Activated CD8-positive, alpha-beta memory T cell treated with anti-CD3 and anti-CD28 coated beads for 36 hours (primary cell): ENCODE results near the gene ITSN1. TPM values are rescaled to one million over a fixed set of nuclear protein-coding genes. Genes with fewer than 3 reads are reported as not detected.
"Not testable (repeated sequence)": the region's sequence is repeated elsewhere in the genome, so short reads cannot be mapped to it uniquely, and the experiment has no call there.

Experiments used
- CTCF ChIA-PET: fragments of 350-600 bp; sonication (Branson Sonifier 250); formaldehyde crosslinking; loops from one replicate; lab custom pipeline; 2021; ENCODE audit warnings: antibody characterized with exemption; lab: Charles Lee
- POLR2A ChIA-PET: fragments of 350-600 bp; sonication (Branson Sonifier 250); formaldehyde crosslinking; loops from one replicate; lab custom pipeline; 2021; ENCODE audit warnings: antibody characterized with exemption; lab: Charles Lee
- total RNA-seq, 2 experiments: library from RNA; stranded (reverse); gene quantifications; one replicate each; pipeline ENCODE4 v1.2.3, GENCODE V29; 2021

The ITSN1 gene
- total RNA-seq, 2 experiments from 2014 or later: 4.8 TPM

- CTCF ChIA-PET: no interaction called here
- POLR2A ChIA-PET: no interaction called here
These were observed 203.8 kb downstream of the ITSN1 start for GRCh38 chr21:33846141-33846540.

- CTCF ChIA-PET: no interaction called here
- POLR2A ChIA-PET: no interaction called here
These were observed 205.4 kb downstream of the ITSN1 start for GRCh38 chr21:33847588-33848248.

- POLR2A ChIA-PET: no interaction called here
These were observed 206.1 kb downstream of the ITSN1 start for GRCh38 chr21:33848249-33848953.

GRCh38 chr21:33849834-33850233, 207.5 kb downstream of the ITSN1 start:
- POLR2A ChIA-PET: no interaction called here

More at GRCh38 chr21:33848249-33848953, 206.1 kb downstream of the ITSN1 start:
- CTCF ChIA-PET: interaction anchor here (1.2 kb wide), 1 partner anchor 16 kb away, joined by 5 read pairs; no protein-coding TSS in a partner anchor

GRCh38 chr21:33850401-33850800, 208.1 kb downstream of the ITSN1 start:
- ChIA-PET CTCF (no interaction called here), POLR2A (no interaction called here)

More at GRCh38 chr21:33849834-33850233, 207.5 kb downstream of the ITSN1 start:
- CTCF ChIA-PET: no interaction called here

GRCh38 chr21:33850985-33851384, 208.7 kb downstream of the ITSN1 start:
- ChIA-PET CTCF (no interaction called here), POLR2A (no interaction called here)

- POLR2A ChIA-PET: no interaction called here
- CTCF ChIA-PET: no interaction called here
These were observed 210.2 kb downstream of the ITSN1 start for GRCh38 chr21:33852485-33852884.

- ChIA-PET POLR2A (no interaction called here), CTCF (no interaction called here)
These were observed 212.3 kb downstream of the ITSN1 start for GRCh38 chr21:33854604-33855003.

GRCh38 chr21:33855190-33855589, 212.9 kb downstream of the ITSN1 start:
- ChIA-PET CTCF (interaction anchor here (0.6 kb wide), 1 partner anchor 483 kb away, joined by 5 read pairs; no protein-coding TSS in a partner anchor), POLR2A (no interaction called here)

- POLR2A ChIA-PET: no interaction called here
- CTCF ChIA-PET: no interaction called here
These were observed 214.7 kb downstream of the ITSN1 start for GRCh38 chr21:33856893-33857527.

- POLR2A ChIA-PET: no interaction called here
These were observed 215.8 kb downstream of the ITSN1 start for GRCh38 chr21:33857846-33858666.

GRCh38 chr21:33858667-33859372, 216.5 kb downstream of the ITSN1 start:
- ChIA-PET POLR2A (no interaction called here), CTCF (no interaction called here)

More at GRCh38 chr21:33857846-33858666, 215.8 kb downstream of the ITSN1 start:
- CTCF ChIA-PET: no interaction called here

- POLR2A ChIA-PET: no interaction called here
- CTCF ChIA-PET: no interaction called here
These were observed 217.2 kb downstream of the ITSN1 start for GRCh38 chr21:33859373-33860102.

GRCh38 chr21:33860332-33860879, 218.1 kb downstream of the ITSN1 start:
- ChIA-PET CTCF (no interaction called here), POLR2A (no interaction called here)

- CTCF ChIA-PET: no interaction called here
These were observed 218.8 kb downstream of the ITSN1 start for GRCh38 chr21:33861125-33861524.

GRCh38 chr21:33863191-33863590, 220.9 kb downstream of the ITSN1 start:
- CTCF ChIA-PET, POLR2A ChIA-PET: not testable (repeated sequence)

More at GRCh38 chr21:33861125-33861524, 218.8 kb downstream of the ITSN1 start:
- POLR2A ChIA-PET: no interaction called here

GRCh38 chr21:33864150-33864549, 221.8 kb downstream of the ITSN1 start:
- ChIA-PET POLR2A (no interaction called here), CTCF (interaction anchor here (1.1 kb wide), 1 partner anchor 15 kb away, joined by 5 read pairs; no protein-coding TSS in a partner anchor)

GRCh38 chr21:33865176-33865575, 222.9 kb downstream of the ITSN1 start:
- ChIA-PET CTCF (interaction anchor here (1.1 kb wide), 1 partner anchor 16 kb away, joined by 5 read pairs; no protein-coding TSS in a partner anchor), POLR2A (no interaction called here)
